Measurements from ENCODE around the gene ROBO1. TPM values are rescaled to one million over a fixed set of nuclear protein-coding genes. Genes with fewer than 3 reads are reported as not detected.

ROBO1 gene
- total RNA-seq, 1 experiment from 2014 or later: 35.5 TPM

- Histone ChIP-seq H3K9me2 (replicated peaks; ENCODE audit: low read length) (no peaks in the 10 kb centered on the region), H3K9ac (ENCODE audit: low read length) (no peak overlapping the region), H4K20me1 (ENCODE audit: low read length) (no peaks in the 10 kb centered on the region), H3K27me3 (ENCODE audit: low read length) (peaks cover 37% of the 10 kb centered on the region), H3K79me2 (ENCODE audit: low read length) (no peaks in the 10 kb centered on the region), H3K27ac (ENCODE audit: low read length) (no peak overlapping the region), H3K36me3 (ENCODE audit: low read depth, low read length) (no peaks in the 10 kb centered on the region), H3K4me1 (ENCODE audit: insufficient read depth, low read length) (no peaks in the 10 kb centered on the region), H2AFZ (ENCODE audit: low read length) (no peak overlapping the region), H3K9me3 (ENCODE audit: low read length) (no peaks in the 10 kb centered on the region), H3K4me2 (ENCODE audit: low read length) (no peak overlapping the region), H3K4me3 (ENCODE audit: low read length) (no peak overlapping the region), H3F3A (ENCODE audit: low read length, unreplicated experiment) (no peaks in the 10 kb centered on the region)
- ChIA-PET POLR2A (ENCODE audit: unreplicated experiment) (no interaction called here), CTCF (no interaction called here)
- TF ChIP-seq EZH2phosphoT487 (IDR thresholded peaks at IDR 0.05; ENCODE audit: borderline replicate concordance, low read length) (no peak), EZH2 (IDR thresholded peaks at IDR 0.05; ENCODE audit: low read length, unreplicated experiment) (no peak), CTCF (conservative IDR thresholded peaks at IDR 0.05; ENCODE audit: low read depth, low read length) (no peak)
- DNase-seq: no peak
- no peak for ATAC-seq
- BruUV-seq (replicated peaks): no TSS peak
- intact Hi-C loops (cut with micrococcal nuclease): no loop called here
Observed at GRCh38 chr3:79067734-79068133, 700.1 kb downstream of the ROBO1 start.

- no peak overlapping the region for H3K4me2 ChIP-seq (ENCODE audit: low read length)
- peaks cover 37% of the 10 kb centered on the region for H3K27me3 ChIP-seq (ENCODE audit: low read length)
- H3K4me3 ChIP-seq (ENCODE audit: low read length): no peak overlapping the region
- ChIA-PET POLR2A (ENCODE audit: unreplicated experiment) (no interaction called here), CTCF (no interaction called here)
- H3K9ac ChIP-seq (ENCODE audit: low read length): no peak overlapping the region
- no peaks in the 10 kb centered on the region for H3K4me1 ChIP-seq (ENCODE audit: insufficient read depth, low read length)
- no peaks in the 10 kb centered on the region for H3K9me3 ChIP-seq (ENCODE audit: low read length)
- intact Hi-C loops (cut with micrococcal nuclease): no loop called here
- no TSS peak for BruUV-seq (replicated peaks)
- no peak overlapping the region for H2AFZ ChIP-seq (ENCODE audit: low read length)
- DNase-seq (no peak), ATAC-seq (no peak)
- H4K20me1 ChIP-seq (ENCODE audit: low read length): no peaks in the 10 kb centered on the region
- no peaks in the 10 kb centered on the region for H3F3A ChIP-seq (ENCODE audit: low read length, unreplicated experiment)
- no peak overlapping the region for H3K27ac ChIP-seq (ENCODE audit: low read length)
- no peaks in the 10 kb centered on the region for H3K79me2 ChIP-seq (ENCODE audit: low read length)
- H3K9me2 ChIP-seq (replicated peaks; ENCODE audit: low read length): no peaks in the 10 kb centered on the region
- no peaks in the 10 kb centered on the region for H3K36me3 ChIP-seq (ENCODE audit: low read depth, low read length)
- TF ChIP-seq EZH2 (IDR thresholded peaks at IDR 0.05; ENCODE audit: low read length, unreplicated experiment): no peak
- no peak for TF ChIP-seq EZH2phosphoT487 (IDR thresholded peaks at IDR 0.05; ENCODE audit: borderline replicate concordance, low read length)
- no peak for TF ChIP-seq CTCF (conservative IDR thresholded peaks at IDR 0.05; ENCODE audit: low read depth, low read length)
Observed at GRCh38 chr3:79066481-79066880, 701.3 kb downstream of the ROBO1 start.

GRCh38 chr3:79063624-79064023 is 704.2 kb downstream of the ROBO1 start:
- no peaks in the 10 kb centered on the region for H3K4me1 ChIP-seq (ENCODE audit: insufficient read depth, low read length)
- ChIA-PET POLR2A (ENCODE audit: unreplicated experiment) (no interaction called here), CTCF (no interaction called here)
- TF ChIP-seq EZH2phosphoT487 (IDR thresholded peaks at IDR 0.05; ENCODE audit: borderline replicate concordance, low read length) (no peak), CTCF (conservative IDR thresholded peaks at IDR 0.05; ENCODE audit: low read depth, low read length) (no peak), EZH2 (IDR thresholded peaks at IDR 0.05; ENCODE audit: low read length, unreplicated experiment) (no peak)
- BruUV-seq (replicated peaks): no TSS peak
- no peaks in the 10 kb centered on the region for H4K20me1 ChIP-seq (ENCODE audit: low read length)
- H3K9me2 ChIP-seq (replicated peaks; ENCODE audit: low read length): no peaks in the 10 kb centered on the region
- intact Hi-C loops (cut with micrococcal nuclease): no loop called here
- DNase-seq (no peak), ATAC-seq (no peak)
- H3K9ac ChIP-seq (ENCODE audit: low read length): no peak overlapping the region
- no peaks in the 10 kb centered on the region for H3F3A ChIP-seq (ENCODE audit: low read length, unreplicated experiment)
- H3K4me2 ChIP-seq (ENCODE audit: low read length): no peak overlapping the region
- H3K27ac ChIP-seq (ENCODE audit: low read length): no peak overlapping the region
- no peaks in the 10 kb centered on the region for H3K79me2 ChIP-seq (ENCODE audit: low read length)
- H3K4me3 ChIP-seq (ENCODE audit: low read length): no peak overlapping the region
- no peak overlapping the region for H2AFZ ChIP-seq (ENCODE audit: low read length)
- H3K27me3 ChIP-seq (ENCODE audit: low read length): peaks cover 31% of the 10 kb centered on the region
- no peaks in the 10 kb centered on the region for H3K36me3 ChIP-seq (ENCODE audit: low read depth, low read length)
- no peaks in the 10 kb centered on the region for H3K9me3 ChIP-seq (ENCODE audit: low read length)

All from PC-3 (cell line).